ENCODE measurements around the gene AP1M1. TPM values are rescaled to one million over a fixed set of nuclear protein-coding genes. Genes with fewer than 3 reads are reported as not detected.

AP1M1 gene
- 105 and 126 TPM in 2 replicates for total RNA-seq

- TF ChIP-seq CTCF (conservative IDR thresholded peaks at IDR 0.05; ENCODE audit: low read depth, low read length) = no peak
- H3K4me3 ChIP-seq (ENCODE audit: low read depth, low read length) = peak within 1 kb of the TSS; percentile 94
- DNase-seq (ENCODE audit: low read depth) = no peak
Measured at GRCh38 chr19:16197622-16198369, at the start of gene AP1M1. Gene AP1M1 (plus strand): TSS chr19:16197911. CDS start chr19:16198027, 116 bp downstream.

- TF ChIP-seq CTCF (conservative IDR thresholded peaks at IDR 0.05; ENCODE audit: low read depth, low read length) = no peak
- DNase-seq (ENCODE audit: low read depth) = no peak
- no peak overlapping the region for H3K4me3 ChIP-seq (ENCODE audit: low read depth, low read length)
Measured at GRCh38 chr19:16148443-16149229, 49.1 kb upstream of the AP1M1 start.

- DNase-seq (ENCODE audit: low read depth) = no peak
- no peak overlapping the region for H3K4me3 ChIP-seq (ENCODE audit: low read depth, low read length)
- no peak for TF ChIP-seq CTCF (conservative IDR thresholded peaks at IDR 0.05; ENCODE audit: low read depth, low read length)
Measured at GRCh38 chr19:16153582-16154336, 44.0 kb upstream of the AP1M1 start.

GRCh38 chr19:16154557-16154956, 43.2 kb upstream of the AP1M1 start:
- TF ChIP-seq CTCF (conservative IDR thresholded peaks at IDR 0.05; ENCODE audit: low read depth, low read length) = no peak
- no peak overlapping the region for H3K4me3 ChIP-seq (ENCODE audit: low read depth, low read length)
- no peak for DNase-seq (ENCODE audit: low read depth)

- no peak for TF ChIP-seq CTCF (conservative IDR thresholded peaks at IDR 0.05; ENCODE audit: low read depth, low read length)
- DNase-seq (ENCODE audit: low read depth) = no peak
- no peak overlapping the region for H3K4me3 ChIP-seq (ENCODE audit: low read depth, low read length)
Measured at GRCh38 chr19:16155128-16155527, 42.6 kb upstream of the AP1M1 start.

- no peak for TF ChIP-seq CTCF (conservative IDR thresholded peaks at IDR 0.05; ENCODE audit: low read depth, low read length)
- DNase-seq (ENCODE audit: low read depth) = no peak
- H3K4me3 ChIP-seq (ENCODE audit: low read depth, low read length) = no peak overlapping the region
Measured at GRCh38 chr19:16156904-16157303, 40.8 kb upstream of the AP1M1 start.

All from epithelial cell of proximal tubule (primary cell).